Measurements from ENCODE around the gene SLC66A1. TPM values are rescaled to one million over a fixed set of nuclear protein-coding genes. Genes with fewer than 3 reads are reported as not detected.

SLC66A1 gene
- total and polyA plus RNA-seq, 9 of the 15 experiments (the other 6 are each of a cell fraction or from before 2014, with no cell fraction given), result 1.2 to 40.8 (median 18.6) TPM

DNA sequence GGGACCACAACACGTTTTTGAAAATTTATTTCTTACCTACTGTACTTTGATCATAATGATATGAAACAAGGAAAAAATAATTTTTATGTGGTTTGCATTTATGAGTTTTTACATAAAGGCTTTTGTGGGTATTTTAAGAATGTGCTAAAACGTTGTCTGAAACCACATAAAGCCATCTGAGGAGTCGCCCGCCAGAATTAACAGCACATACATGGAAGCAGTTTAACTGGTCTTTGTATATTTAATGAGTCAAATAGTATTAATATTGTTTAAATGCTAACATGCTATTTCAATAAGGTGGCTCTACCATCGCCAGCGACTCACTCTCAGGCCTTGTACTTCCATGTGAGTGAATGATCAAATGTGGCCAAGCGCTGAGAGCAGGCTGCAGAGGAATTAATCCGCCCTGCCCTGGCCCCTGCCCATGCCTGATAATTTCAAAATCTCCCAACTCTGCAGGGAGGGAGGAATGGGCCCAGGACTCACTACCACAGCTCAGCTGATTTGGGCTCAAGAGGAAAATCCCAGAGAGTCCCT lies 49.6 kb downstream of the SLC66A1 start (continued):
- TF ChIP-seq ZNF764 (CRISPR knock-in tag; IDR thresholded peaks at IDR 0.05; ENCODE audit: low read depth) (no peak), STAT5B (CRISPR knock-in tag; IDR thresholded peaks at IDR 0.05) (no peak), ZNF174 (CRISPR knock-in tag; IDR thresholded peaks at IDR 0.05) (no peak), CBFA2T3 (IDR thresholded peaks at IDR 0.05) (no peak), GTF2A2 (tag; IDR thresholded peaks at IDR 0.05) (no peak), FOXJ3 (CRISPR knock-in tag; IDR thresholded peaks at IDR 0.05) (no peak), TBP (optimal IDR thresholded peaks at IDR 0.05; ENCODE audit: low read depth, low read length) (no peak)
- TF ChIP-seq, protein P1, sequence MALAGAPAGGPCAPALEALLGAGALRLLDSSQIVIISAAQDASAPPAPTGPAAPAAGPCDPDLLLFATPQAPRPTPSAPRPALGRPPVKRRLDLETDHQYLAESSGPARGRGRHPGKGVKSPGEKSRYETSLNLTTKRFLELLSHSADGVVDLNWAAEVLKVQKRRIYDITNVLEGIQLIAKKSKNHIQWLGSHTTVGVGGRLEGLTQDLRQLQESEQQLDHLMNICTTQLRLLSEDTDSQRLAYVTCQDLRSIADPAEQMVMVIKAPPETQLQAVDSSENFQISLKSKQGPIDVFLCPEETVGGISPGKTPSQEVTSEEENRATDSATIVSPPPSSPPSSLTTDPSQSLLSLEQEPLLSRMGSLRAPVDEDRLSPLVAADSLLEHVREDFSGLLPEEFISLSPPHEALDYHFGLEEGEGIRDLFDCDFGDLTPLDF (CRISPR knock-in tag; IDR thresholded peaks at IDR 0.05), result no peak

DNA sequence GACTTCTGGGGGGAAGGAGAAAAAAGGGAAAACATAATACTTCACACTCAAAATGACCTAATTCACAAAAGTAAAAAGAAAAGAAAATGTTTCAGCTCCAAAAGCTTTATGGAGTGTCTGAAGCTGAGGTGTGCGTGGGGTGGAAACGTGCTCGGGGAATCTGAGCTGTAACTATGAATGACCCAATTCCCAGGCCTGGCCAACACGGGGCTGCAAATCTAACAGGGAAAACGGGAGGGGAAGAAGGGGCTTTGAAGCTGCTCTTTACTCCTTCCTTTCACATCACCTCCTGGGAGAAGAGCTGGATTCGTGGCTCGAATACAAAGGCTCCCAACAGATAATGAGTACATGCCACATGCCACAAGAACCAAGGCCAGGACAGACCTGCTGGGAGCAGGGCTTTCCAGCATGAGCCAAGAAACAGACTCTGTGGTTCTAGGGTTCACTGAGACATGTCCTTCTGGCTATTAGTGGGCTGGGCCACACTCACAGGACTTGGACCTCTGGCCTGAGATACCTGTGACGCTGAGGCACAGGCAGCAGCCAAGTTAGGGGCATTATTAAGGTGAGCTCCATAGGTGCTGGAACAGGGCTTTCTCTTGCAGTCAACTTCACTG lies 51.5 kb downstream of the SLC66A1 start:
- no peak for DNase-seq (ENCODE audit: extremely low read depth in 1 of 4, low spot score in 3 of 4)
- no TSS peak for BruUV-seq (replicated peaks)
- no peaks in the 10 kb centered on the region for H3K9me3 ChIP-seq (replicated peaks; ENCODE audit: control insufficient read depth, insufficient read depth, low read depth, low read length)
- no peaks in the 10 kb centered on the region for H3K79me2 ChIP-seq (ENCODE audit: control insufficient read depth, insufficient read depth, low read length)
- H4K20me1 ChIP-seq (replicated peaks; ENCODE audit: control insufficient read depth, insufficient read depth, low read length), result peaks cover 6% of the 10 kb centered on the region
- FAIRE-seq, result no peak
- no peak overlapping the region for H2AFZ ChIP-seq (ENCODE audit: low read depth, low read length)
- peaks cover 6% of the 10 kb centered on the region for H3K9me1 ChIP-seq (ENCODE audit: control insufficient read depth, insufficient read depth, low read length)
- peaks cover 4% of the 10 kb centered on the region; the same call in 1 of the 3 replicates for H3K36me3 ChIP-seq (ENCODE audit: control insufficient read depth, insufficient read depth, low read length)
- intact Hi-C loops (cut with micrococcal nuclease), result no loop called here
- in situ Hi-C loops (cut with MboI), result no loop called here
- peak; percentile 28; the same call in 2 of the 3 replicates for ATAC-seq
- POLR2A ChIA-PET, result interaction anchor here (1.0 to 1.5 kb wide), 2 partner anchors 9 to 12 kb away, joined by 4 read pairs; no protein-coding TSS in a partner anchor
- TF ChIP-seq RBM22 (IDR thresholded peaks at IDR 0.05; ENCODE audit: low read depth, low read length, poor library complexity, severe bottlenecking) (no peak), U2AF2 (optimal IDR thresholded peaks at IDR 0.05; ENCODE audit: low read depth, low read length) (no peak), NCOA1 (IDR thresholded peaks at IDR 0.05; ENCODE audit: low read depth) (no peak), FOXK2 (conservative IDR thresholded peaks at IDR 0.05 in 1 of 2, IDR thresholded peaks at IDR 0.05 in 1 of 2; ENCODE audit: low read depth in 2 of 2) (no peak), WHSC1 (IDR thresholded peaks at IDR 0.05; ENCODE audit: low read length) (no peak), NR1H2 (CRISPR knock-in tag; IDR thresholded peaks at IDR 0.05) (no peak), JUND (IDR thresholded peaks at IDR 0.05; ENCODE audit: borderline replicate concordance, low read depth, low read length) (no peak), JUND (tag; IDR thresholded peaks at IDR 0.05; ENCODE audit: borderline replicate concordance, low read depth, low read length) (no peak), DNMT1 (IDR thresholded peaks at IDR 0.05) (no peak)
- H3K4me2 ChIP-seq (ENCODE audit: insufficient read depth, low read length), result no peak overlapping the region
- no peak overlapping the region for H3K27ac ChIP-seq (ENCODE audit: extremely low read depth, low read depth, low read length)
- peaks cover 0 to 9% of the 10 kb centered on the region in 2 experiments; a peak in 2 of 5 replicates for H3K4me1 ChIP-seq (replicated peaks in 1 of 2; ENCODE audit: control insufficient read depth in 2 of 2, insufficient read depth in 2 of 2, low read length in 2 of 2)
- CTCF ChIA-PET (ENCODE audit: low intra/inter-chr PET ratio), result no interaction called here
- H3K9ac ChIP-seq (ENCODE audit: insufficient read depth in 1 of 2, low read depth in 2 of 2, low read length in 2 of 2), result no peak overlapping the region
- H3K4me3 ChIP-seq, result no peak overlapping the region
- WGBS (ENCODE audit: insufficient coverage, low coverage, missing lambda C conversion rate), result 62% methylated on average over 8 of the region's 8 CpGs
- H3K27me3 ChIP-seq (ENCODE audit: control insufficient read depth in 2 of 2, insufficient read depth in 2 of 2, low read length in 2 of 2), result no peaks in the 10 kb centered on the region

Measured in K562 (cell line).